Liver (tissue), 2 donors: Measurements from ENCODE around the gene JAKMIP1.

ENCODE experiments used
- CTCF ChIP-seq: fragments of 150-350 bp; IDR thresholded peaks from 2 replicates; pipeline ENCODE4 v1.5.1; 2017; ENCODE audit warnings: improper control_type of control experiment, low read depth, low read length; ENCODE audit not compliant: missing input control
- YY1 ChIP-seq: IDR thresholded peaks from 2 replicates; pipeline ENCODE4 v1.6.1; 2016; ENCODE audit warnings: antibody characterized with exemption, mild to moderate bottlenecking
- donor health status: healthy.

GRCh38 chr4:6017030-6017429 lies 183.3 kb downstream of the JAKMIP1 start:
- TF ChIP-seq CTCF (no peak), YY1 (no peak)
